ENCODE measurements around the gene SMPDL3A.

The SMPDL3A gene

GRCh38 chr6:122804962-122805485 is 16.0 kb downstream of the SMPDL3A start:
- DNase-seq (ENCODE audit: low read depth): no peak

- no peak for DNase-seq (ENCODE audit: low read depth)
Observed at GRCh38 chr6:122806291-122806690, 17.2 kb downstream of the SMPDL3A start.

- DNase-seq (ENCODE audit: low read depth): no peak
Observed at GRCh38 chr6:122808121-122808885, 19.2 kb downstream of the SMPDL3A start.

- no peak for DNase-seq (ENCODE audit: low read depth)
Observed at GRCh38 chr6:122809001-122809400, 19.9 kb downstream of the SMPDL3A start.

GRCh38 chr6:122809691-122810090 is 20.6 kb downstream of the SMPDL3A start:
- no peak for DNase-seq (ENCODE audit: low read depth)

GRCh38 chr6:122810189-122810588 is 21.1 kb downstream of the SMPDL3A start:
- no peak for DNase-seq (ENCODE audit: low read depth)

- DNase-seq (ENCODE audit: low read depth): no peak
Observed at GRCh38 chr6:122817358-122817757, 28.3 kb downstream of the SMPDL3A start.

- no peak for DNase-seq (ENCODE audit: low read depth)
Observed at GRCh38 chr6:122817766-122818165, 28.7 kb downstream of the SMPDL3A start.

GRCh38 chr6:122818866-122819265 is 29.8 kb downstream of the SMPDL3A start:
- DNase-seq (ENCODE audit: low read depth): no peak

GRCh38 chr6:122821095-122821494 is 32.0 kb downstream of the SMPDL3A start:
- DNase-seq (ENCODE audit: low read depth): no peak

GRCh38 chr6:122825163-122825562 is 36.1 kb downstream of the SMPDL3A start:
- DNase-seq (ENCODE audit: low read depth): no peak

GRCh38 chr6:122829456-122829855 is 40.4 kb downstream of the SMPDL3A start:
- no peak for DNase-seq (ENCODE audit: low read depth)

GRCh38 chr6:122831511-122831910 is 42.5 kb downstream of the SMPDL3A start:
- DNase-seq (ENCODE audit: low read depth): no peak

GRCh38 chr6:122832459-122832858 is 43.4 kb downstream of the SMPDL3A start:
- DNase-seq (ENCODE audit: low read depth): no peak

- DNase-seq (ENCODE audit: low read depth): no peak
Observed at GRCh38 chr6:122833021-122833491, 44.0 kb downstream of the SMPDL3A start.

- DNase-seq (ENCODE audit: low read depth): no peak
Observed at GRCh38 chr6:122838060-122838780, 49.2 kb downstream of the SMPDL3A start.

- DNase-seq (ENCODE audit: low read depth): peak; percentile 27
Observed at GRCh38 chr6:122839472-122839871, 50.4 kb downstream of the SMPDL3A start.

GRCh38 chr6:122839906-122840305 is 50.8 kb downstream of the SMPDL3A start:
- DNase-seq (ENCODE audit: low read depth): no peak

- no peak for DNase-seq (ENCODE audit: low read depth)
Observed at GRCh38 chr6:122845464-122845863, 56.4 kb downstream of the SMPDL3A start.

- no peak for DNase-seq (ENCODE audit: low read depth)
Observed at GRCh38 chr6:122845916-122846612, 57.0 kb downstream of the SMPDL3A start.

- no peak for DNase-seq (ENCODE audit: low read depth)
Observed at GRCh38 chr6:122853259-122853995, 64.4 kb downstream of the SMPDL3A start.
